Peyer's patch (tissue), 4 donors: ENCODE data around the gene SIX3.

ENCODE experiments used
- CTCF ChIP-seq, 6 experiments: fragments of 450-650 bp in 4 of 6; fragments of 200-600 bp in 2 of 6; sonication (generic) in 1 of 6; IDR thresholded peaks; one replicate each; pipeline ENCODE4 v1.5.1; 2017 to 2019; ENCODE audit warnings: antibody characterized with exemption in 6 of 6, mild to moderate bottlenecking in 3 of 6, moderate library complexity in 1 of 6
- POLR2A ChIP-seq, 2 donors: fragments of 450-650 bp; IDR thresholded peaks; one replicate each; pipeline ENCODE4 v1.5.1; 2017; ENCODE audit warnings: antibody characterized with exemption in 2 of 2, mild to moderate bottlenecking in 2 of 2, moderate library complexity in 2 of 2

- TF ChIP-seq CTCF (IDR thresholded peaks at IDR 0.05) (no peak), POLR2A (IDR thresholded peaks at IDR 0.05) (no peak)
These were observed 965 bp downstream of the SIX3 start for GRCh38 chr2:44942304-44943030.
